Erythroblast (primary cell): ENCODE results near the gene SETD1B.

Experiments
- GATA1 ChIP-seq: IDR thresholded peaks from 2 replicates; pipeline ENCODE4 v1.6.1; 2011; ENCODE audit warnings: low read depth, mild to moderate bottlenecking, control low read depth, low read length, moderate library complexity
- POLR2A ChIP-seq: IDR thresholded peaks from 2 replicates; pipeline ENCODE4 v1.6.1; 2011; ENCODE audit warnings: mild to moderate bottlenecking, low read length

GRCh38 chr12:121843236-121843982, 39.6 kb downstream of the SETD1B start:
- TF ChIP-seq POLR2A (no peak), GATA1 (no peak)
